Measurements from ENCODE around the gene ST7L. TPM values are rescaled to one million over a fixed set of nuclear protein-coding genes. Genes with fewer than 3 reads are reported as not detected.

Gene ST7L
- total RNA-seq, 1 experiment from 2014 or later, result 22.1 TPM

- CTCF ChIA-PET, result interaction anchor here (0.6 kb wide), 1 partner anchor 40 kb away, joined by 4 read pairs; no protein-coding TSS in a partner anchor
- Histone ChIP-seq H3K79me2 (ENCODE audit: low read depth) (peaks cover 87% of the 10 kb centered on the region), H3K9me3 (ENCODE audit: insufficient read depth, low read depth) (no peaks in the 10 kb centered on the region), H3K4me1 (replicated peaks; ENCODE audit: insufficient read depth) (peaks cover 40% of the 10 kb centered on the region), H3K36me3 (ENCODE audit: low read depth) (peaks cover 35% of the 10 kb centered on the region), H3K4me2 (no peak overlapping the region), H3K4me3 (no peak overlapping the region), H3F3A (ENCODE audit: insufficient read depth, low read depth) (peaks cover 38% of the 10 kb centered on the region), H3K9me2 (ENCODE audit: insufficient read depth) (no peaks in the 10 kb centered on the region), H4K20me1 (ENCODE audit: insufficient read depth) (peaks cover 77% of the 10 kb centered on the region), H3K27ac (peak overlapping the region; percentile 59), H3K27me3 (ENCODE audit: insufficient read depth, low read depth) (no peaks in the 10 kb centered on the region), H2AFZ (no peak overlapping the region)
- POLR2A ChIA-PET (ENCODE audit: unreplicated experiment), result no interaction called here
- no peak for DNase-seq
- intact Hi-C loops (cut with micrococcal nuclease; ENCODE audit: unreplicated experiment), result no loop called here
- BruUV-seq (replicated peaks), result no TSS peak
- TF ChIP-seq EZH2 (IDR thresholded peaks at IDR 0.05; ENCODE audit: low read depth) (no peak), CTCF (conservative IDR thresholded peaks at IDR 0.05) (no peak)
These were observed 17.1 kb upstream of the ST7L start for GRCh38 chr1:112636056-112636455.

- no TSS peak for BruUV-seq (replicated peaks)
- H2AFZ ChIP-seq, result no peak overlapping the region
- peaks cover 90% of the 10 kb centered on the region for H4K20me1 ChIP-seq (ENCODE audit: insufficient read depth)
- H3K4me3 ChIP-seq, result no peak overlapping the region
- DNase-seq, result no peak
- H3K9me2 ChIP-seq (ENCODE audit: insufficient read depth), result no peaks in the 10 kb centered on the region
- CTCF ChIA-PET, result no interaction called here
- POLR2A ChIA-PET (ENCODE audit: unreplicated experiment), result interaction anchor here (0.8 kb wide), 1 partner anchor 134 kb away, joined by 4 read pairs; no protein-coding TSS in a partner anchor
- no peak overlapping the region for H3K4me2 ChIP-seq
- intact Hi-C loops (cut with micrococcal nuclease; ENCODE audit: unreplicated experiment), result no loop called here
- H3K4me1 ChIP-seq (replicated peaks; ENCODE audit: insufficient read depth), result peaks cover 40% of the 10 kb centered on the region
- H3K79me2 ChIP-seq (ENCODE audit: low read depth), result peaks cover 97% of the 10 kb centered on the region
- H3K27me3 ChIP-seq (ENCODE audit: insufficient read depth, low read depth), result no peaks in the 10 kb centered on the region
- peaks cover 37% of the 10 kb centered on the region for H3F3A ChIP-seq (ENCODE audit: insufficient read depth, low read depth)
- no peaks in the 10 kb centered on the region for H3K9me3 ChIP-seq (ENCODE audit: insufficient read depth, low read depth)
- TF ChIP-seq EZH2 (IDR thresholded peaks at IDR 0.05; ENCODE audit: low read depth) (no peak), CTCF (conservative IDR thresholded peaks at IDR 0.05) (no peak)
- H3K27ac ChIP-seq, result peak overlapping the region; percentile 8; the same call in 1 of the 2 replicates
- H3K36me3 ChIP-seq (ENCODE audit: low read depth), result peaks cover 39% of the 10 kb centered on the region
These were observed 15.4 kb upstream of the ST7L start for GRCh38 chr1:112634367-112634766.

GRCh38 chr1:112633628-112634027 lies 14.7 kb upstream of the ST7L start:
- no peaks in the 10 kb centered on the region for H3K27me3 ChIP-seq (ENCODE audit: insufficient read depth, low read depth)
- no peak overlapping the region for H3K4me3 ChIP-seq
- H3K9me3 ChIP-seq (ENCODE audit: insufficient read depth, low read depth), result no peaks in the 10 kb centered on the region
- H4K20me1 ChIP-seq (ENCODE audit: insufficient read depth), result peaks cover 92% of the 10 kb centered on the region
- H3K9me2 ChIP-seq (ENCODE audit: insufficient read depth), result no peaks in the 10 kb centered on the region
- H3K79me2 ChIP-seq (ENCODE audit: low read depth), result peaks cover 98% of the 10 kb centered on the region
- TF ChIP-seq CTCF (conservative IDR thresholded peaks at IDR 0.05) (no peak), EZH2 (IDR thresholded peaks at IDR 0.05; ENCODE audit: low read depth) (no peak)
- no peak overlapping the region for H3K4me2 ChIP-seq
- peaks cover 39% of the 10 kb centered on the region for H3K36me3 ChIP-seq (ENCODE audit: low read depth)
- no peak overlapping the region for H3K27ac ChIP-seq
- no peak for DNase-seq
- ChIA-PET CTCF (no interaction called here), POLR2A (ENCODE audit: unreplicated experiment) (no interaction called here)
- H2AFZ ChIP-seq, result no peak overlapping the region
- intact Hi-C loops (cut with micrococcal nuclease; ENCODE audit: unreplicated experiment), result no loop called here
- peaks cover 40% of the 10 kb centered on the region for H3K4me1 ChIP-seq (replicated peaks; ENCODE audit: insufficient read depth)
- no TSS peak for BruUV-seq (replicated peaks)
- peaks cover 32% of the 10 kb centered on the region for H3F3A ChIP-seq (ENCODE audit: insufficient read depth, low read depth)
